ENCODE data around the gene SDSL.

DNA sequence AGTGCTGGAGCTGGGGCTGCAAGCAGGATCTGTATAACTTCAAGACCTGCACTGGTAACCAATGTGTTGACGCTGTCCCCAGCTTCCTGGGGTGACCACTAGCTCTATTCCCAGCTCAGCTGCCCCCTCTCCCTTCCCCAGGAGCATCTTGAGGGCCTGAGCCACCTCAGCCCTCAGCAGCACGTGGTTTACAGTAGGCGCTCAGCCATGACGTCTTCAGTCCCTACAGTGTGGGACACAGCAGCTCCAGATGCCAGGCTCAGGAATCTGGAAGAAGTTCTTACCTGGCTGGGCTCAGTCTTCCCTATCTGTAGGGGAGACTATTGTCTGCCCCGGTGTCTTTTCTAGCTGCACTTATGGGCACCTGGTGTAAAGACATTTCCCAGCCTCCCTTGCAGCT is 27.1 kb upstream of the SDSL start:
- TF ChIP-seq, protein P1, sequence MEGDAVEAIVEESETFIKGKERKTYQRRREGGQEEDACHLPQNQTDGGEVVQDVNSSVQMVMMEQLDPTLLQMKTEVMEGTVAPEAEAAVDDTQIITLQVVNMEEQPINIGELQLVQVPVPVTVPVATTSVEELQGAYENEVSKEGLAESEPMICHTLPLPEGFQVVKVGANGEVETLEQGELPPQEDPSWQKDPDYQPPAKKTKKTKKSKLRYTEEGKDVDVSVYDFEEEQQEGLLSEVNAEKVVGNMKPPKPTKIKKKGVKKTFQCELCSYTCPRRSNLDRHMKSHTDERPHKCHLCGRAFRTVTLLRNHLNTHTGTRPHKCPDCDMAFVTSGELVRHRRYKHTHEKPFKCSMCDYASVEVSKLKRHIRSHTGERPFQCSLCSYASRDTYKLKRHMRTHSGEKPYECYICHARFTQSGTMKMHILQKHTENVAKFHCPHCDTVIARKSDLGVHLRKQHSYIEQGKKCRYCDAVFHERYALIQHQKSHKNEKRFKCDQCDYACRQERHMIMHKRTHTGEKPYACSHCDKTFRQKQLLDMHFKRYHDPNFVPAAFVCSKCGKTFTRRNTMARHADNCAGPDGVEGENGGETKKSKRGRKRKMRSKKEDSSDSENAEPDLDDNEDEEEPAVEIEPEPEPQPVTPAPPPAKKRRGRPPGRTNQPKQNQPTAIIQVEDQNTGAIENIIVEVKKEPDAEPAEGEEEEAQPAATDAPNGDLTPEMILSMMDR (conservative IDR thresholded peaks at IDR 0.05), result no peak
- no peak for TF ChIP-seq ZFX (IDR thresholded peaks at IDR 0.05)
